Measurements from ENCODE around the gene THAP7. TPM values are rescaled to one million over a fixed set of nuclear protein-coding genes. Genes with fewer than 3 reads are reported as not detected.

The THAP7 gene
- total and polyA plus RNA-seq, 2 experiments from 2014 or later = 21.8 to 25.9 TPM

DNA sequence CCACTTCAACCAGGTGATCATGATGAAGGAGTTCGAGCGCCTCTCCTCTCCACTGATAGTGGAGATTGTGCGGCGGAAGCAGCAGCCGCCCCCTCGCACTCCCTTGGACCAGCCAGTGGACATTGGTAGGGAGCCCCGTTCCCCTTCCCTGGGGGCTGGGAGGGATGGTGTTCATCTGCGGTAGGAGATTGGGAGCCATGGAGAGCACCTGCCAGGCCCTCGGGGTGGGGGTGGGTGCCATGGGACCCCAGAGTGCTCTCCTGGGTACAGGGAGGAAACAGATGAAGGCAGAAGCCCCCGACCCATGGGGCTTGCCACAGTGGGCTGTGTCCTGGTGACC is 7.0 kb downstream of the THAP7 start:
- TF ChIP-seq EZH2phosphoT487 (IDR thresholded peaks at IDR 0.05; ENCODE audit: unreplicated experiment) (no peak), NANOG (IDR thresholded peaks at IDR 0.05; ENCODE audit: borderline replicate concordance) (no peak), ZNF331 (CRISPR knock-in tag; IDR thresholded peaks at IDR 0.05; ENCODE audit: low read depth) (no peak), JUNB (IDR thresholded peaks at IDR 0.05; ENCODE audit: unreplicated experiment) (no peak), STAT1 (IDR thresholded peaks at IDR 0.05; ENCODE audit: unreplicated experiment) (no peak), POLR2AphosphoS5 (IDR thresholded peaks at IDR 0.05; ENCODE audit: low read depth) (no peak)
- no peaks in the 10 kb centered on the region for H3K36me3 ChIP-seq (ENCODE audit: insufficient read depth)
- Mint-ChIP-seq H3K9me3 (no peaks in the 10 kb centered on the region), H3K4me3 (no peak overlapping the region; the same call in 2 of the 3 replicates), H3K36me3 (ENCODE audit: low read depth) (peaks cover 20% of the 10 kb centered on the region; the same call in 2 of the 3 replicates), H3K4me1 (no peaks in the 10 kb centered on the region; the same call in 2 of the 3 replicates), H3K27ac (no peak overlapping the region), H3K27me3 (ENCODE audit: insufficient read depth, low read depth, poor library complexity) (peaks cover 7% of the 10 kb centered on the region)
- H2AFZ ChIP-seq = no peak overlapping the region
- no peak for DNase-seq (ENCODE audit: low spot score)
- H3K79me2 ChIP-seq (replicated peaks; ENCODE audit: insufficient read depth) = no peaks in the 10 kb centered on the region
- H3K4me2 ChIP-seq = no peak overlapping the region
- H4K20me1 ChIP-seq (replicated peaks; ENCODE audit: insufficient read depth) = no peaks in the 10 kb centered on the region
- no peak overlapping the region for H3K27ac ChIP-seq (ENCODE audit: low read depth)
- no peaks in the 10 kb centered on the region for H3K9me2 ChIP-seq (ENCODE audit: insufficient read depth)
- no peak overlapping the region for H3K4me3 ChIP-seq
- no peaks in the 10 kb centered on the region for H3F3A ChIP-seq (replicated peaks; ENCODE audit: low read depth)
- no peak for ATAC-seq
- H3K4me1 ChIP-seq (ENCODE audit: insufficient read depth) = no peaks in the 10 kb centered on the region
- no peaks in the 10 kb centered on the region for H3K27me3 ChIP-seq (ENCODE audit: insufficient read depth)

DNA sequence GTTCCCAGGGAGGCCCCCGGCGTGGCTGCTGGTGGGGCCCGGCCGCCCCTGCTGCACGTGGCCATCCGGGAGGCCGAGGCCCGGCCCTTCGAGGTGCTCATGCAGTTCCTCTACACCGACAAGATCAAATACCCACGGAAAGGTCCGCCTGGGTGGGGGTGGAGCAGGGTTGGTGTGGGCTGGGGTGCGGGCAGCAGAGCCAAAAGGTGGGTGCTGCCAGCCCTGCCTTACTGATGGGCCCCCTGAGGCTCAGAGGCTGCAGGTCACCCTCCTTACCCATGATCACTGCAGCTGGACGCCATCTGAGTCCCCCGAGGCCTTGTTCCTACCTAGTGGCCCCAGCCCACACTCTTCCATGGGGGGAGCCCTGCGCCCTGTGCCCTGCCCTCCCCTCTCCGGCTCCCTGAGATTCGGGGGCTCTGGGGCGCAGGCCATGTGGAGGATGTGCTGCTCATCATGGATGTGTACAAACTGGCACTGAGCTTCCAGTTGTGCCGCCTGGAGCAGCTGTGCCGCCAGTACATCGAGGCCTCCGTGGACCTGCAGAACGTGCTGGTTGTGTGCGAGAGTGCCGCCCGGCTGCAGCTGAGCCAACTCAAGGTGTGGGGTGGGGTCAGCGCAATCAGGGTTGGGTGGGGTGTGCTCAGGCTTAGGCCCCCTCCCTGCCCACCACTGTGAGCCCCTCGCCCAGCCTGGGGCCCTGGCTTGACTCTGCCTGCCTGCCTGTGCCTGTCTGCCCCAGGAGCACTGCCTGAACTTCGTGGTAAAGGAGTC is 7.6 kb downstream of the THAP7 start:
- Histone ChIP-seq H3K4me3 (no peak overlapping the region), H3K79me2 (replicated peaks; ENCODE audit: insufficient read depth) (no peaks in the 10 kb centered on the region), H3K27ac (ENCODE audit: low read depth) (no peak overlapping the region), H3K9me2 (ENCODE audit: insufficient read depth) (no peaks in the 10 kb centered on the region), H3K4me1 (ENCODE audit: insufficient read depth) (no peaks in the 10 kb centered on the region), H4K20me1 (replicated peaks; ENCODE audit: insufficient read depth) (no peaks in the 10 kb centered on the region), H3K36me3 (ENCODE audit: insufficient read depth) (no peaks in the 10 kb centered on the region), H3K4me2 (no peak overlapping the region), H2AFZ (no peak overlapping the region), H3K27me3 (ENCODE audit: insufficient read depth) (no peaks in the 10 kb centered on the region), H3F3A (replicated peaks; ENCODE audit: low read depth) (no peaks in the 10 kb centered on the region)
- Mint-ChIP-seq H3K36me3 (ENCODE audit: low read depth) (peaks cover 20% of the 10 kb centered on the region; the same call in 2 of the 3 replicates), H3K4me3 (no peak overlapping the region; the same call in 2 of the 3 replicates), H3K9me3 (no peaks in the 10 kb centered on the region), H3K4me1 (no peaks in the 10 kb centered on the region; the same call in 2 of the 3 replicates), H3K27ac (no peak overlapping the region), H3K27me3 (ENCODE audit: insufficient read depth, low read depth, poor library complexity) (peaks cover 7% of the 10 kb centered on the region)
- no peak for ATAC-seq
- DNase-seq (ENCODE audit: low spot score) = no peak
- TF ChIP-seq JUNB (IDR thresholded peaks at IDR 0.05; ENCODE audit: unreplicated experiment) = no peak
- TF ChIP-seq ZNF114 (CRISPR knock-in tag; IDR thresholded peaks at IDR 0.05) = no peak
- no peak for TF ChIP-seq EZH2 (IDR thresholded peaks at IDR 0.05; ENCODE audit: low read depth, unreplicated experiment)
- TF ChIP-seq, protein P1, sequence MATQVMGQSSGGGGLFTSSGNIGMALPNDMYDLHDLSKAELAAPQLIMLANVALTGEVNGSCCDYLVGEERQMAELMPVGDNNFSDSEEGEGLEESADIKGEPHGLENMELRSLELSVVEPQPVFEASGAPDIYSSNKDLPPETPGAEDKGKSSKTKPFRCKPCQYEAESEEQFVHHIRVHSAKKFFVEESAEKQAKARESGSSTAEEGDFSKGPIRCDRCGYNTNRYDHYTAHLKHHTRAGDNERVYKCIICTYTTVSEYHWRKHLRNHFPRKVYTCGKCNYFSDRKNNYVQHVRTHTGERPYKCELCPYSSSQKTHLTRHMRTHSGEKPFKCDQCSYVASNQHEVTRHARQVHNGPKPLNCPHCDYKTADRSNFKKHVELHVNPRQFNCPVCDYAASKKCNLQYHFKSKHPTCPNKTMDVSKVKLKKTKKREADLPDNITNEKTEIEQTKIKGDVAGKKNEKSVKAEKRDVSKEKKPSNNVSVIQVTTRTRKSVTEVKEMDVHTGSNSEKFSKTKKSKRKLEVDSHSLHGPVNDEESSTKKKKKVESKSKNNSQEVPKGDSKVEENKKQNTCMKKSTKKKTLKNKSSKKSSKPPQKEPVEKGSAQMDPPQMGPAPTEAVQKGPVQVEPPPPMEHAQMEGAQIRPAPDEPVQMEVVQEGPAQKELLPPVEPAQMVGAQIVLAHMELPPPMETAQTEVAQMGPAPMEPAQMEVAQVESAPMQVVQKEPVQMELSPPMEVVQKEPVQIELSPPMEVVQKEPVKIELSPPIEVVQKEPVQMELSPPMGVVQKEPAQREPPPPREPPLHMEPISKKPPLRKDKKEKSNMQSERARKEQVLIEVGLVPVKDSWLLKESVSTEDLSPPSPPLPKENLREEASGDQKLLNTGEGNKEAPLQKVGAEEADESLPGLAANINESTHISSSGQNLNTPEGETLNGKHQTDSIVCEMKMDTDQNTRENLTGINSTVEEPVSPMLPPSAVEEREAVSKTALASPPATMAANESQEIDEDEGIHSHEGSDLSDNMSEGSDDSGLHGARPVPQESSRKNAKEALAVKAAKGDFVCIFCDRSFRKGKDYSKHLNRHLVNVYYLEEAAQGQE (IDR thresholded peaks at IDR 0.05; ENCODE audit: unreplicated experiment) = no peak
- no peak for TF ChIP-seq CREB1 (CRISPR knock-in tag; IDR thresholded peaks at IDR 0.05; ENCODE audit: low read depth)
- TF ChIP-seq EZH2phosphoT487 (IDR thresholded peaks at IDR 0.05; ENCODE audit: unreplicated experiment) = no peak
- TF ChIP-seq, protein P2, sequence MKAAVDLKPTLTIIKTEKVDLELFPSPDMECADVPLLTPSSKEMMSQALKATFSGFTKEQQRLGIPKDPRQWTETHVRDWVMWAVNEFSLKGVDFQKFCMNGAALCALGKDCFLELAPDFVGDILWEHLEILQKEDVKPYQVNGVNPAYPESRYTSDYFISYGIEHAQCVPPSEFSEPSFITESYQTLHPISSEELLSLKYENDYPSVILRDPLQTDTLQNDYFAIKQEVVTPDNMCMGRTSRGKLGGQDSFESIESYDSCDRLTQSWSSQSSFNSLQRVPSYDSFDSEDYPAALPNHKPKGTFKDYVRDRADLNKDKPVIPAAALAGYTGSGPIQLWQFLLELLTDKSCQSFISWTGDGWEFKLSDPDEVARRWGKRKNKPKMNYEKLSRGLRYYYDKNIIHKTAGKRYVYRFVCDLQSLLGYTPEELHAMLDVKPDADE (IDR thresholded peaks at IDR 0.05) = no peak
- TF ChIP-seq POLR2AphosphoS5 (IDR thresholded peaks at IDR 0.05; ENCODE audit: low read depth) = no peak
